AG04449 (cell line): ENCODE measurements around the gene CSRP3.

Source experiments
- CTCF ChIA-PET: fragments of 350-600 bp; formaldehyde crosslinking; extraction: SDS; loops from one replicate; lab custom pipeline; 2021; ENCODE audit warnings: antibody characterized with exemption; lab: Yijun Ruan, JAX
- POLR2A ChIA-PET: fragments of 400-600, 350-600 bp; formaldehyde crosslinking; extraction: SDS; loops from one replicate; lab custom pipeline; 2020; ENCODE audit warnings: antibody characterized with exemption, inconsistent platforms; lab: Yijun Ruan, JAX
- DNase-seq: peaks from one replicate; pipeline ENCODE4 v3.0.0-alpha.2; 2010; ENCODE audit warnings: low read depth, low spot score
- H3K4me3 ChIP-seq: 2 replicates; pipeline ENCODE4 v1.5.1; 2011; ENCODE audit warnings: low read depth, mild to moderate bottlenecking, control low read depth, low read length
- TF ChIP-seq, protein P1 (sequence below): IDR thresholded peaks from one replicate; pipeline ENCODE4 v1.5.1; 2011; ENCODE audit warnings: mild to moderate bottlenecking, moderate library complexity, low read length, control low read depth, inconsistent platforms; ENCODE audit not compliant: insufficient read depth; ENCODE audit errors: missing control alignments

Gene CSRP3

DNA sequence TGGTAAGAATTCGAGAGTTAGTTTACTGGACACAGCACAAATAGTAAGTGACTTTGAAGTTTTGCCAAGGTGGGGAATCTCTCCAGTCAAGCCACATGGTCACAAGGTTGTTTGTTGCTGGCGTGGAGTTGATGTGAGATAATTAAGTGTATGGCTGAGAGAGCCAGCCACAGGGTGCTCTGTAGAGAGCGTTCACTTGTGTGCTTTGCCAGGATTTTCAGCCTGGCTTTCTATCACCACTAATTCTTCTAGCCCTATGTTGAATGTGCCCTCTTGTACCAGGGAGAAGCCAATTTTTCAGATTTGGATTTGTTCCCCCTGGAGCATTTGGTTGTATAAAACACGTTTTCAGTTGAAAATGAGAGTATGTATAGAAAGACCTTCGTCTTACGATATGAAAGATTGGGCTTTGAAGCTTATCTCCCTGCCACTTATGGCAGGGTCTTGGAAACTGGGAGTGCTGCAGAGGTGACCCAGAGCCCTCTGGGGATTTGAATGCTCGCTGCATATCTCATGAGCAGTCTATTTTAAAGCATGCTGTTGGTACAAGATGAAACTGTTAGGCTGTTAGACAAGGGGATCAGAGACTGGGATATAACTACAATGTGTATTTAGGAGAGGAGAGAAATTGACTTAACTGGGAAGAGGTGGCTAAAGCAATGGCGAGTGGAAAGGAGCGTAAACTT is 28.6 kb downstream of the CSRP3 start:
- DNase-seq = no peak
- H3K4me3 ChIP-seq = no peak overlapping the region
- ChIA-PET POLR2A (no interaction called here), CTCF (interaction anchor here (1.7 kb wide), 1 partner anchor 96 kb away, joined by 6 read pairs; no protein-coding TSS in a partner anchor)
- TF ChIP-seq, protein P1, sequence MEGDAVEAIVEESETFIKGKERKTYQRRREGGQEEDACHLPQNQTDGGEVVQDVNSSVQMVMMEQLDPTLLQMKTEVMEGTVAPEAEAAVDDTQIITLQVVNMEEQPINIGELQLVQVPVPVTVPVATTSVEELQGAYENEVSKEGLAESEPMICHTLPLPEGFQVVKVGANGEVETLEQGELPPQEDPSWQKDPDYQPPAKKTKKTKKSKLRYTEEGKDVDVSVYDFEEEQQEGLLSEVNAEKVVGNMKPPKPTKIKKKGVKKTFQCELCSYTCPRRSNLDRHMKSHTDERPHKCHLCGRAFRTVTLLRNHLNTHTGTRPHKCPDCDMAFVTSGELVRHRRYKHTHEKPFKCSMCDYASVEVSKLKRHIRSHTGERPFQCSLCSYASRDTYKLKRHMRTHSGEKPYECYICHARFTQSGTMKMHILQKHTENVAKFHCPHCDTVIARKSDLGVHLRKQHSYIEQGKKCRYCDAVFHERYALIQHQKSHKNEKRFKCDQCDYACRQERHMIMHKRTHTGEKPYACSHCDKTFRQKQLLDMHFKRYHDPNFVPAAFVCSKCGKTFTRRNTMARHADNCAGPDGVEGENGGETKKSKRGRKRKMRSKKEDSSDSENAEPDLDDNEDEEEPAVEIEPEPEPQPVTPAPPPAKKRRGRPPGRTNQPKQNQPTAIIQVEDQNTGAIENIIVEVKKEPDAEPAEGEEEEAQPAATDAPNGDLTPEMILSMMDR = no peak

DNA sequence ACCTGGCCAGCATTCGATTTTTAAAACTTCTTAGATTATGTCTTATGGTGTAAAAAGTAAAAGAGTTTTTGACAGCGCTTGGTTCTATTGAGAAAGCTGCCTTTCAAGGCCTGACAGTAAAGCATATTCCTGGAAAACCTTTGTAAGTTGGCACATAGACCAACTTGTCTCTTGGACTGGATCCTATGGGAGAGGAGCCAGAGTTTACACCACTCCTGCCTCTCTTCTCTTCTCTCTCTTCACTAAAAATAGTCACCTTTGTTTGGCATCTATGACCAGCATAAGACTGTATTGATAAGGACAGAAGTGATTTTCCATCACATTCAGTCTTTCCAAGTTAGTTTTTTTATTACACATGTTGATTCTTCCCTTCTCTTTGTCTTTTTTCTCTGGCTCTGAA is 33.7 kb downstream of the CSRP3 start:
- no peak for DNase-seq
- ChIA-PET CTCF (interaction anchor here (1.4 to 1.6 kb wide), 3 partner anchors 90 to 97 kb away, joined by 3 to 5 read pairs (median 5); no protein-coding TSS in a partner anchor), POLR2A (no interaction called here)
- TF ChIP-seq, protein P1 = no peak
- H3K4me3 ChIP-seq = no peak overlapping the region

DNA sequence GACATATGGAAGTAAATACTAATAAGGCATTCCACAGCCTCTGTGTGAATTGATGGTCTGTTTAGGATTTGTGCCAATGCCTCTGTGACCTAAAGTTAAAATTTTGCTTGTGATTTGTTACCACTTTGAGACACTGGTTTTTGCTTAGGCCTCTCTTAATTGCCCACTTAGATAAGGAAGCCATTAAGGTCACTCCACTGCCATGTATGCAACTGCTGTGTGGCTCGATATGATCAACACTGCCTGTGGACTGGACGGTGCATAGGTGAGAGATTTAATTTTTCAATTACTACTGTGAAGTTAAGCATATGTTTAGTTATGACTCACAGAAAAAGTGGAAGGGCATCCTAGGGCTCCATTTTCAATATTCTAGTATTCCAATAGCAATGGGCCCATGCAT is 36.9 kb downstream of the CSRP3 start:
- TF ChIP-seq, protein P1 = no peak
- POLR2A ChIA-PET = no interaction called here
- CTCF ChIA-PET = no interaction called here
- no peak overlapping the region for H3K4me3 ChIP-seq
- DNase-seq = no peak

DNA sequence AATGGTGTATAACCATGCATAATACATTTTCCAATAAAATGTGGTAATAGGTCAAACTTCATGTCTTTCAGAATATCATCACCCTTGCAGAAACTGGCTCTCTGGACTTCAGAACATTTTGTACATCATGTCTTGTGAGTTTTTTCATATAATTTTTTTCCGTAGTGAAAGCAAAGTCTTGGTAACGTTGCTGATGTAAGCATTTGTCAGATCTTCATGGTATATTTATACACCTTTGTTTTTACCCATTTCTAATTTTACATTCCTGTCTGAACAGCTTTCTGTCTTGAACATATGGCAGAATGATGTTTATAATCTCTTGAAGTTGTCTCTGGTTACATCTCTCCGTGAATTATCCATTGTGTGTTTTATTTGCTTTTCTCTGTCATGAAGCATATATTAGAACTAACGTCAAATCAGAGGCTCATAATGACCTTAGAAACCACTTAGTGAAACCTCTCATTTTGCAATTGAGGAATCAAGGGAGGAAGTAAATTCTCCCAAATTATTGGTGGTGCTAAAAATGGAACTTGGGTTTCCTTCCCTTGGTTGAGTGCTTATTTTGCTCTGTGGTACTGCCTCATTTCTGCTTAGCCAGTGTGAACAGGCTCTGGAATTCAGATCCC is 37.4 kb downstream of the CSRP3 start:
- CTCF ChIA-PET = no interaction called here
- TF ChIP-seq, protein P1 = no peak
- POLR2A ChIA-PET = no interaction called here
- no peak overlapping the region for H3K4me3 ChIP-seq
- DNase-seq = no peak

DNA sequence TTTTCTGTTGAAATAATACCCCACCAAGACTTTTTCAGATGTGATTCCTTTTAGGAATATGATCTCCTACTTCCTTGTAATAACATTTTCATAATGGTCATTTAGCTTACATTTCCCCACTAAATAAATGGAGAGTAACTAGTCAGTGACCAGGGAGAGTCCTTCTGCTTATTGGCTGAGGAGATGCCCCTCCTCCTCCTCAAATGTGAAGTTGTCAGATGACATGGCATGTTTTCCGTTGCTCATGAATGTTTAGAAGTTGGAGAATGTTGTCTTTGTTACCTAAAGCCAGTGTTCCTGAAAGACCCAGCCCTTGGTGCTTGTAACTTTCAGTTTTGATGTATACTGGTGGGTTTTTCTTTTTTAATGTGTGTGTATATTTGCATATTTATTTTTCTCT is 38.2 kb downstream of the CSRP3 start:
- CTCF ChIA-PET = interaction anchor here (1.2 kb wide), 1 partner anchor 19 kb away, joined by 3 read pairs; no protein-coding TSS in a partner anchor
- TF ChIP-seq, protein P1 = no peak
- DNase-seq = no peak
- no peak overlapping the region for H3K4me3 ChIP-seq
- POLR2A ChIA-PET = no interaction called here

DNA sequence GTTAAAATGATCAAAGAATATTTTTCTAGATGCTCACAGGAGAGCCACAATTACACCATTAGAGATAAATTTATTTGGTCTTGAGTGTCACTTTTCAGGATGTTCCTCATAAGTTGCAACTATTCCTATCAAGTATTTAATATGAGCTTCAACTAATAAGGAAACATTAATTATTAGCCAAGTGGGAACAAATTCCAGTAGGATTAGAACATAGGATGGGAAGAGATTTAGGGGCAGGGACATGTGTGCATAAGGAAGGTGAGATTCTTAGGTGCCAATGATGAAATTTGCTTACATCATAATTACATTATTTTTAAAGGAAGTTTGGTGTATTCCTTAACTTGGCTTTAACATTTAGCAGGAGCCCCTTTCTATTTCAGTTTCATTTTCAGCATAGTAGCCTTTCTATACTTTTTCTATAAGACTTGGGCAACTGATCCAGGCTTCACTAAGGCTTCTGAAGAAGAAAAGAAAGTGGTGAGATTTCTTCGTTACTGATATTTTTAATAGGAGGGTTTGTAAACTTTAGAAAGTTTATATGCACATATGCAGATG is 38.8 kb downstream of the CSRP3 start:
- ChIA-PET CTCF (interaction anchor here (1.2 kb wide), 1 partner anchor 20 kb away, joined by 3 read pairs; no protein-coding TSS in a partner anchor), POLR2A (no interaction called here)
- no peak overlapping the region for H3K4me3 ChIP-seq
- DNase-seq = no peak
- TF ChIP-seq, protein P1 = no peak
